HG03135 (cell line): ENCODE measurements around the gene CDH23.

Source experiments
- ATAC-seq: cut with Tn5 transposase; IDR thresholded peaks from one replicate; pipeline ENCODE4 v1.9.1; 2021; ENCODE audit warnings: mild to moderate bottlenecking, moderate library complexity; ENCODE audit not compliant: unreplicated experiment

CDH23 gene

DNA sequence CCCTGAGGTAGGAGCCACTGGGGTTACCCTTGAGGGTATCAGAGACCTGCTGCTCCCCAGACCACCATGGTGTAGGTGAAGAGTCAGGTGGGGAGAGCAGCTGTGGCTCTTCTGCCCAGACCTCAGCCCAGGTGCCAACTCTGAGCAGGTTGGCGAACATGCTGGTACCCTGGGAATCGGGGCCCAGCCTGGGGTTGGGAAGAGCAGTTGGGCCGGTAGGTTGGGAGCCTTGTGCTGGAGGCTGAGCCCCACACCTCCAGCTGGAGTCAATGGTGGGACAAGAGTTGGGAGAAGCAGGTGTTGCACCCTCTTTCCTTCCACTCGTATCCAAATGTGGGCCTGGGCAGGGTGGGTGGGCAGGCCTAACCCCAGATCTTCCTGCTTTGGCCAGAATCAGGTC, 114.5 kb downstream of the CDH23 start:
- ATAC-seq, result no peak

DNA sequence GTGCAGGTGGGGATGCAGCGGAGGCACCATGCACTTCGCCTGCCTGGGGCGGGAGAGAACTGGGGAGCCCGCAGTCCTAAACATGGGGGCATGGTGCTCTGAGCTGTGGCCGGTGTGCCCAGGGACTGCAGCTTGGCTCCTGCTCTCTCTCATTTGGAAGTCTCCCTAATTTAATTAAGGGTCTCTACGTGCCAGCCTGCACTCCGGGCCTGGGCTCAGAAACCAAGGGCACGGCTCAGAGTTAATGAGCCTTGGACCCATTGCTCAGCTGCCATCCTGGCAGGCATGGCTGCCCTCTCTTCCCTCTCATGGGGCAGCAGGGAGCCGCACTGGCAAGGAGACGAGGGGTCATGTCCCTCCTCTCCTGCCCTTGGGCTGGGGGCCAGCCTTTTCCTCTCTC, 115.6 kb downstream of the CDH23 start:
- no peak for ATAC-seq

GRCh38 chr10:71512761-71513539, 116.2 kb downstream of the CDH23 start:
- ATAC-seq, result no peak

GRCh38 chr10:71513540-71513853, 116.8 kb downstream of the CDH23 start:
- ATAC-seq, result no peak

DNA sequence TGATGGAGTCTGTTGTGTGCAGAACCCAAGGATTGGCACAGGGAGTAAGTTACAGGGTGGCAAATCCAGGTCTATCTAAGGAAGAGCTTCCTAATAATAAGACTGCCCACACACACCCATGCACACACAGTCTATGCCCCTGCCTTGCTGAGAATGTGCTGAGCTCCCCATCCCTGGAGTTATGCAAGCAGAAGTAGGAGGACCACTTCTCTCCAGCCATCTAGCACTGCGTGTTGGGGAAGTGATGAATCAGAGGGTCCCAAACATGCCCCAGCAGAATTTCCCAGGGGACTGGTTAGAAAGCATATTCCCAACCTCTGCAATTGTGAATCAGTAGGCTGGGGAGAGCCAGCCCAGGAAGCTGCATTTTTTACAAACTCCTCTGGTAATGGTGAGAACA, 117.2 kb downstream of the CDH23 start:
- no peak for ATAC-seq

- no peak for ATAC-seq
Observed at GRCh38 chr10:71515531-71516172, 118.9 kb downstream of the CDH23 start.

- ATAC-seq, result no peak
Observed at GRCh38 chr10:71516890-71517289, 120.2 kb downstream of the CDH23 start.

DNA sequence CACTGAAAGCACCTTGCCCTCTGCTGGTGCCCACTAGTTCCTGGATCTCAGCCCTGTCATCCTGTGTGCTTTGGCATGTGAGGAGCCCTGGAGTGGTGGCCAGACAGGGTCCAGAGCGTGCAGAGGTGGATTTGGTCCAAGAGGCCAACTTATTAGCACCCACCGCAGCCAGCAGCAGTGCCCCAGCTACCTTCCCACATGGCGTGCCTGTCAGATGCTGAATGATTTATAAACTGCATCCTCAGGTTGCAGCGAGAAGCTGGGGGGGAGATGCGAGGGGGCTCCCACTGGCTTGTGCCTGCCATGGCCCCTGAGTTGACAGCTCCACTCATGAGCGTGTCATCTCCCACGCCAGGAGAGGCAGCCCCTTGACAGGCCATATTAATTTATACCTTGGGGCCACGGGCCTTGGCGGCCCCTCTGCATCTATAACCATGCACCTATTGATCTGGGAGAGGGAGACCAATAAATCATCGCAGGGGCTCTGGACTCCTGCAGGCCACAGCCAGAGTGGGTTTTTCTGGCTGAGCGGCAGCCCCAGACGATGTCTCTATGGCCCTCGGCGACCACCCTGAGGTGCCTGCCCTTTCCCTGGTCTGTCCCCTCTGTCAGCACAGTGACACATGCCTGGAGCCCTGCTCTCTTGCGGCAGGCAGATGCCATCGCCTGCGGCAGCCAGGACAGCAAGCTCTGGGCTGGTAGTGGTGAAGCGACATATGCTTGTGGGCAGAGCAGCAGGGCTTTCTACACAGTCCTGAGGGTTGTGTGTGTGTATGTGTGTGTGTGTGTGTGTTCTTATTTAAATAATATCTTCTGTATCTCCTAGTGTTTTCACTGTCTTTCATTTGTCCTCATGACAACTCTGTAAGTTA, 120.8 kb downstream of the CDH23 start:
- ATAC-seq, result no peak

GRCh38 chr10:71520042-71520441, 123.3 kb downstream of the CDH23 start:
- ATAC-seq, result no peak

DNA sequence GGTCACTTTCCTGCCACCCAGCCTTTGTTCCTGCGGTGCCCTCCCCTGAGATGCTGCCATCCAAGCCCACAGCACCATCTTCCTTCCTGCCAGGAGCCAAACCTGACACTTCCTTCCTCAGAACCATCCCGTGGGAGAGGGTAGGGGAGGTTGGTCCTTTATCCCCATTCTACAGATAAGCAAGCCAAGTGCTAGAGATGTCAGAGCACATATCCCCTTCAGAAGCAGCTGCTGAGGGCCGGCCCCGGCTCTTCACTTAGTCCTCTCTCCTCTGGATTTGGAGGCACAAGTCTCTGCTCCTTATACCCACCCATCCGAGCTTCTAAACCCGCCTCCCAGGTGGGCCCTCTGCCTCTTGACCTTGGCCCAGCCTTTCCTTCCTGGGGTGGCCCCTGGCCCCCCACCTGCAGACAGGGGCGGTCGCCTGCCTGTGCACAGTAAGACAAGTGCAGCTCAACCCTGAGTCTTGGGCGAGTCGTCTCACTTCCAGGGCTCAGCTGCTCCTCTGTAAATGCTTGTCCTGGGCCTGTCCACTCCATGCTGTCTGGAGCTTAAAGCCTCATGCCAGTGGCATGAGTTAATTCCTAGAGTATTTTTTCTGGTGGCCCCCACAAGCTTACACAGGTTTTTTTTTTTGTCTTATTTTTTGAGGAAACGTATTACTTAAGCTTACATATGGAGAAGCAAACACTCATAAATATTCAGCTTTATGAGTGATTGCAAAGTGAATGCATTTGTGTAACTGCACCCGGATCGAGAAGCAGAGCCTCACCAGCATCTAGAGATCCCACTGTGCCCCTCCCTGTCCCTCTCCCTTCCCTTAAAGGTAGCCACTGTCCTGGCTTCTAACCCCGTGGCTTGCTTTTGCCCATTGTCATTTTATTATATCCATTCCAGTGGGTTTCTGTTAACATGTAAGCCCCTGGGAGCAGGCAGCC, 125.1 kb downstream of the CDH23 start:
- ATAC-seq, result no peak

GRCh38 chr10:71522442-71523144, 125.9 kb downstream of the CDH23 start:
- no peak for ATAC-seq

DNA sequence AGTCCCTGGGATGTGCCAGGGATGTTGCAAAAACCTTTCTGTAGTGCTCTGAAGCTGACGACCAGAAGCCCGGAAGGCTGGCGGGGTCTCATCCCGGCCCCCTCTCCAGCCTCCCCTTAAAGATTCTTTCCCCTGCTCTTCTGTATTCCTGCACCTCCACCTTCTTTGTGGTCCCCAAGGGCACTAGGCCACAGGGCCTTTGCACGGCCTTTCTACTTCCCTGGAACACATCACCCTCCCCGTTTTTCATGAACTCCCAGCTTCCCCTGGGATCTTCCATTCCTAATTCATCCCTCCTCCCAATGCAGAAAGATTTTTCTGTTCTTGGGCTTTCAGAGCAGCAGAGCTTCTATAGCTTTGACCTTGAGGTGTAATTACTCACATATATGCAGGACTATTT, 127.0 kb downstream of the CDH23 start:
- ATAC-seq, result no peak

DNA sequence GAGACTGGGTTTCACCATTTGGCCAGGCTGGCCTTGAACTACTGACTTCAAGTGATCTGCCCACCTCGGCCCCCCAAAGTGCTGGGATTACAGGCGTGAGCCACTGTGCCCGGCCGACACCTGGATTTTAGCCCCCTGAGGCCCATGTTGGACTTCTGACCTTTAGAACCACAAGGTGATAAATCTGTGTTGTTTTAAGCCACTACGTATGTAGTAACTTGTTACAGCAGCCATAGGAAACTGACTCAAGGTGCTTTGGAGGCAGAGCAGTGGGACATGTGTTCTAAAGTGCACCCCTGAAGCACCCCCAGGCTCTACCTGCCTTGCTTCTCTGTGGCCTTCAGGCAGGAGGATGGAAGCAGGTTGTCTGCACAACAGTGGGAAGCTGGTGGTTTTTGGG, 128.4 kb downstream of the CDH23 start:
- no peak for ATAC-seq

DNA sequence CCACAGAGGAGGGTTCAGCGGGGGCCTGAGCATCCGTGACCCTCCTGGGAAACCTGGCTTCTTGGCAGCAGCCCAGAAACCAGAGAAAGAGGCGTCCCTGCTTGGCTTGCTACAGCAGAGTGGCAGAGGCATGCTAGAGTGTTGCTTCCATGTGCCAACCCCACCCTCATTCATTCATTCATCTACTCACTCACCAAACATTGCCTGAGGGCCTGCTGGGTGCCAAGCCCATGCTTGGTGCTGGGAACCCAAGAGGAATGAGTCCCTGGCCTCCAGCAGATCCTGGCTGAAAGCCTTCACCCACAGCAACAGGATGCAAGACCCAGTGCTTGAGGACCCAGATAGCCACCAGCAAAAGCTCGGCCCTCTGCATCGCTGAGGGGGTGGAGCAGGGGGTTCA, 129.0 kb downstream of the CDH23 start:
- ATAC-seq, result no peak

DNA sequence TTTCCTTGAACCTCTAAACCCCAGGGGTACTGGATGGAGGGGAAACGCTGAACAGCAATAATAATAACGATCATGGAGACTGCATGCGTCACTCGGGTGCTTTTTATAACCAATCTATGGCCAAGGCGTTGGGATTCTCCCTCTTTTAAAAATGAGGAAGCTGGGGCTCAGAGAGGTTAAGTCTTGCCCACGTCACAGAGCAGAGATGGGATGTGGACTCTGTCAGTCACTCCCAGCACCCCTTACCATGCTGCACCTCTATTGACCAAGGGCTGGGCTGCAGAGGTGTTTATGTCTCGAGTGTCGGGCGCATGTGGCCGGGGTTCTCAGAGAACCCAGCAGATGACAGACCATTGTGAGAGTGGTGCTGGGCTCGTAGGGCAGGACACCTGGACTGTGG, 129.9 kb downstream of the CDH23 start:
- no peak for ATAC-seq

DNA sequence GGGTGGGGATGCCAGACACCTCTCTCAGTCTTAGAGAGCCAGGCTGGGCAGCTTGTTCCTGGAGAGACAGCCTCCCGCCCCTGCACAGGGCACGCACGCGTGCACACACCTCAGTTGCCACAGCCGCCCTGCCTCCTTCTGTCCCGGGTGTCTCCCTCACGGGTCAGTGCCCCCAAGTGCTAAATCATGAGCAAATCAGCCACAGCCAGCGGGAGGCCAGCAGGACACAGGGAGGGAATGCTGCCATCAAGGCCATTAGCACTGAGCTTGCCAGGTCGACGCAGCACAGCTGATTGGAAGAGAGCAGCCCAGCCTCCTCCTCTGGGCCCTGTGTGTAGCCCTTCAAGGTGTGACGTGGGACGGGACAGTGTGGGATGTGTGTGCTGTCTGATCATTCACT, 130.4 kb downstream of the CDH23 start:
- ATAC-seq, result no peak

- ATAC-seq, result no peak
Observed at GRCh38 chr10:71528371-71529206, 131.9 kb downstream of the CDH23 start.

- ATAC-seq, result no peak
Observed at GRCh38 chr10:71529207-71529827, 132.6 kb downstream of the CDH23 start.

- no peak for ATAC-seq
Observed at GRCh38 chr10:71530781-71531180, 134.1 kb downstream of the CDH23 start.
